Measurements from ENCODE around the gene ARHGAP22. TPM values are rescaled to one million over a fixed set of nuclear protein-coding genes. Genes with fewer than 3 reads are reported as not detected.

The ARHGAP22 gene
- total RNA-seq, 3 donors from 2014 or later: 2.6 to 8.2 (median 4.8) TPM

DNA sequence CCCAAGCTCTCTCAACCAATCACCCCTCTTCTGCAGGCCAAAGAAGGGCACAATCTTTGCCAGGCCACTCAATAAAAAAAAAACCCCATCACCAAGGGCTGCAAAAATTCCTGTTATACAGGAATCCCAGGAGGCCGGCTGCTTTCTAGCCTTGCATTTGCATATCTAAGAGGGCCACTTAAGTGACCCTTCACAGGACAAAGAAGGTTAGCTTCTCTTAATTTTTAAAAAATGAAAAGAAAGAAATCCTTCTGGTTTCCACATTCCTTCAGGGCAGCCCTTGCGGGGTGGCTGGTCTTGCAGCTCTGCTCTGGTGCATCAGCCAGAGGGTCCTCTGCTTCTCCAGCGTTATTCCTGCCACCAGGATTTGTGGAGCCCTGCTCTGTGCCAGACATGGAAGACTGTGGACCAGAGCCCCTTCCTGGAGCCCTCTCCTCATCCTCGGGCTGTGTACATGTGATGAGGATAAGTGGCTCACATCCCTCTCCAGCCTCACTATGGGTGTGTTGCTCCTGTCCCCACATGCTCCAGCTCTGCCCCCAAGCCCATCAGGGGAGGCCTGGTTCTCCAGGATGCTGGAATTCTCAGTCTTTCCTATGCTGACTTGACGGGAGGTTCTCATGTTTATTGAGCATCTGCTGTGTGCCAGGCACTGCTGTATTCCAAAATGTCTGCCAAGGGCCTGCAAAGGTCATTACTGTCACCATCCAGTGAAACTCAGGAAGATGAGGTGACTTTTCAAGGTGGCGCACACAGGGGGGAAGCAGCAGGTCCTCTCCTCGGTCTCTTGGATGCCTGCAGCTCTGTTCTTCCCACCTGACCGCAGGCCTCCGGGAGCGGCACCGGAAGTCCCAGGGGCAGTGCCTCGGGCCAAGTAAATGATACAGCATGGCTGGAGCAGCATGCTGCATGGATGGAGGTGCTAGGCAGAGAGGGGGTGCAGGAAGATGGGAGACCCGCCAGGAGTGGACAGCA lies 67.7 kb downstream of the ARHGAP22 start:
- Histone ChIP-seq H3K4me1 (no peaks in the 10 kb centered on the region), H3K27me3 (no peaks in the 10 kb centered on the region), H3K4me3 (no peak overlapping the region), H3K9me3 (no peaks in the 10 kb centered on the region), H3K27ac (no peak overlapping the region), H3K36me3 (no peaks in the 10 kb centered on the region)
- no peak for DNase-seq (ENCODE audit: low spot score in 2 of 2)
- TF ChIP-seq CTCF (IDR thresholded peaks at IDR 0.05) (no peak), POLR2A (IDR thresholded peaks at IDR 0.05) (no peak), POLR2AphosphoS5 (IDR thresholded peaks at IDR 0.05) (no peak)
- intact Hi-C loops (cut with DNase I; ENCODE audit: low total_unique reads): no loop called here

DNA sequence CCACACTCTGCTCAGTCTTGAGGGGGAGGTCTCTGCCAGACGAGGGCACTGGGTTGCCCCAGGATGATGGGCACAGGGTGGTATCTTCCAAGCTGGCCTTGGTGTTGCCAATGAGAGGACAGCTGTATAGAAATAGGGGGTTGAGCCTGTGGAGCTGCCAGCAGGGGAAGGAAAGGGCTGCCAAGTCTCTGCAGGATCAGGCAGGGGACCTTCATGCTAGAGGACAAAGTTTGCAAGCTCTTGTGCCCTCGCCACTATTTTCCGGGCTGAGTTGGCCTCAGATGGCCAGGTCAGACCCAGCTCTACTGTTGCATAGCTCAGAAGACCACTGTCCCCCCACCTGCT lies 68.7 kb downstream of the ARHGAP22 start:
- no peak for DNase-seq (ENCODE audit: low spot score in 2 of 2)
- Histone ChIP-seq H3K36me3 (no peaks in the 10 kb centered on the region), H3K4me3 (no peak overlapping the region), H3K27me3 (no peaks in the 10 kb centered on the region), H3K4me1 (no peaks in the 10 kb centered on the region), H3K27ac (no peak overlapping the region), H3K9me3 (no peaks in the 10 kb centered on the region)
- TF ChIP-seq POLR2A (IDR thresholded peaks at IDR 0.05) (no peak), POLR2AphosphoS5 (IDR thresholded peaks at IDR 0.05) (no peak)
- intact Hi-C loops (cut with DNase I; ENCODE audit: low total_unique reads): no loop called here

- intact Hi-C loops (cut with DNase I; ENCODE audit: low total_unique reads): no loop called here
- H3K9me3 ChIP-seq: no peaks in the 10 kb centered on the region
These were observed 69.3 kb downstream of the ARHGAP22 start for GRCh38 chr10:48535416-48536155.

DNA sequence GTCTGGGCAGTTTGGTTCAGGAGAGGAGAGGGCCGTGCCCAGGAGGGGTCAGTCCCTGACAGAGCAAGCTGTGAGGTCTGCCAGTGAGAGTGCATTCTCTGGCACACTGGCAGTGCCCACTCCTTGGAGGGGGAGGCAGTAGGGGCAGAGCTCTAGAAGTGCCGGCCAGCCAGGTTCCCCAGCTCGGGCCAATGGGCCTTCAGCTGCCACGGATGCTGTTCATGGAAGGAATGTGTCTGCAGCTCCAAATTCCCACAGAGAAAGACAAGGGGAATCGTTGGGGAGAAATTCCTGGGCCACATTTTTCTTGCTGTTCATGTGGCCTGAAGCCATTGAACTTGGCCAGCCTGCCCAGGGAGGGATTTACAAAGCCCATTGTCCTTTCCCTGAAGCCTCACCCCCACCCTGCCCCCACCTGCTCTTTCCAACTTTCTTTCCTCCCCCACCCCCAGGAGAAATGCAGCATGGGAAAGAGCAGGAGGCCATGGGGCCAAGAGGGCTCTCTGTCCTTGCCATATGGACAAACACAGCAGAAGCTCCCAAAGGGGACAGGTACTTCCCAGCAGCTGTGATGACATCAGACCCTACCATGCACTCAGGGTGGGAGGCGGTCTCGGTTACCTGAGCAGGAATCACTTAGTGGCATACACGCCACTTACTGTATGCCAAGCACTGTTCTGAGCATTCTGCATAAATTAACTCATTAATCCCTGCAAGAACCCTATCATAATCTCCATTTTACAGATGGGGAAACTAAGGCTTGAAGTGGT lies 70.7 kb downstream of the ARHGAP22 start:
- intact Hi-C loops (cut with DNase I; ENCODE audit: low total_unique reads): no loop called here
- Histone ChIP-seq H3K27ac (no peak overlapping the region), H3K9me3 (no peaks in the 10 kb centered on the region), H3K4me3 (no peak overlapping the region), H3K36me3 (no peaks in the 10 kb centered on the region), H3K4me1 (no peaks in the 10 kb centered on the region), H3K27me3 (no peaks in the 10 kb centered on the region)
- DNase-seq (ENCODE audit: low spot score in 2 of 2): peak in 1 of 2 donors; percentile 46
- no peak for TF ChIP-seq POLR2AphosphoS5 (IDR thresholded peaks at IDR 0.05)
- no peak for TF ChIP-seq CTCF (IDR thresholded peaks at IDR 0.05)
- no peak for TF ChIP-seq POLR2A (IDR thresholded peaks at IDR 0.05)

More at GRCh38 chr10:48535416-48536155, 69.3 kb downstream of the ARHGAP22 start:
- TF ChIP-seq CTCF (IDR thresholded peaks at IDR 0.05): no peak
- no peak for TF ChIP-seq POLR2A (IDR thresholded peaks at IDR 0.05)
- TF ChIP-seq POLR2AphosphoS5 (IDR thresholded peaks at IDR 0.05): no peak
- no peaks in the 10 kb centered on the region for H3K4me1 ChIP-seq
- H3K36me3 ChIP-seq: no peaks in the 10 kb centered on the region
- H3K4me3 ChIP-seq: no peak overlapping the region
- DNase-seq (ENCODE audit: low spot score in 2 of 2): no peak
- no peak overlapping the region for H3K27ac ChIP-seq
- no peaks in the 10 kb centered on the region for H3K27me3 ChIP-seq

- Histone ChIP-seq H3K27me3 (no peaks in the 10 kb centered on the region), H3K27ac (no peak overlapping the region), H3K36me3 (no peaks in the 10 kb centered on the region), H3K4me3 (no peak overlapping the region), H3K9me3 (no peaks in the 10 kb centered on the region), H3K4me1 (no peaks in the 10 kb centered on the region)
- DNase-seq (ENCODE audit: low spot score in 2 of 2): no peak
- no peak for TF ChIP-seq CTCF (IDR thresholded peaks at IDR 0.05)
- no peak for TF ChIP-seq POLR2A (IDR thresholded peaks at IDR 0.05)
- TF ChIP-seq POLR2AphosphoS5 (IDR thresholded peaks at IDR 0.05): no peak
- intact Hi-C loops (cut with DNase I; ENCODE audit: low total_unique reads): no loop called here
These were observed 71.3 kb downstream of the ARHGAP22 start for GRCh38 chr10:48533540-48533939.
